Kidney (tissue), 14 donors: ENCODE data around the gene ADGRD1. TPM values are rescaled to one million over a fixed set of nuclear protein-coding genes. Genes with fewer than 3 reads are reported as not detected.
A peak's percentile ranks its signal among the peaks of the same experiment; 100 is the strongest.

ENCODE experiments used
- DNase-seq, 5 donors: peaks; one replicate each; pipeline ENCODE4 v3.0.0-alpha.2; 2013 to 2020
- FAIRE-seq: peaks from 2 replicates; lab custom pipeline; 2012; peaks lifted over from hg19 to GRCh38; lab: Jason Lieb, UNC
- H3K27ac ChIP-seq, 2 donors: one replicate each; pipeline ENCODE4 v1.7.0; 2013; ENCODE audit warnings: low read depth in 2 of 2, low read length in 2 of 2, inconsistent platforms in 1 of 2
- H3K27me3 ChIP-seq: one replicate; pipeline ENCODE4 v1.7.1; 2013; ENCODE audit warnings: low read length, inconsistent platforms; ENCODE audit not compliant: control insufficient read depth, insufficient read depth
- H3K36me3 ChIP-seq, 3 donors: one replicate each; pipeline versions ENCODE4 v1.7.0 to v1.7.1; 2013; ENCODE audit warnings: low read length in 3 of 3, control low read depth in 1 of 3, inconsistent platforms in 1 of 3; ENCODE audit not compliant: insufficient read depth in 3 of 3, control insufficient read depth in 2 of 3
- H3K4me1 ChIP-seq, 3 donors: one replicate each; pipeline versions ENCODE4 v1.7.0 to v1.7.1; 2013; ENCODE audit warnings: low read length in 3 of 3, inconsistent platforms in 1 of 3, low read depth in 1 of 3; ENCODE audit not compliant: control insufficient read depth in 2 of 3, insufficient read depth in 2 of 3
- H3K4me3 ChIP-seq, 3 donors: one replicate each; pipeline versions ENCODE4 v1.7.0 to v1.8.1; 2013; ENCODE audit warnings: low read length in 3 of 3, control low read depth in 1 of 3, inconsistent platforms in 1 of 3
- H3K9ac ChIP-seq, 3 donors: one replicate each; pipeline versions ENCODE4 v1.7.0 to v1.7.1; 2013; ENCODE audit warnings: low read length in 3 of 3, control low read depth in 1 of 3, inconsistent platforms in 1 of 3
- H3K9me3 ChIP-seq, 3 donors: one replicate each; pipeline versions ENCODE4 v1.7.0 to v1.7.1; 2013; ENCODE audit warnings: low read length in 3 of 3, control low read depth in 1 of 3, inconsistent platforms in 1 of 3; ENCODE audit not compliant: control insufficient read depth in 2 of 3, insufficient read depth in 1 of 3
- CTCF ChIP-seq: IDR thresholded peaks from 3 replicates; pipeline ENCODE4 v1.5.1; 2012; ENCODE audit warnings: mild to moderate bottlenecking, moderate library complexity, borderline replicate concordance; ENCODE audit not compliant: insufficient read depth; ENCODE audit errors: extremely low read depth
- intact Hi-C: fragments of 100-400 bp; cut with DNase I; formaldehyde crosslinking; loops from one replicate; pipeline ENCODE4 v1.11.1; 2022
- polyA plus RNA-seq: library from polyadenylated mRNA; stranded (reverse); fragments of 350-450 nt; fragmentation: Illumina TruSeq; extraction: RNeasy Lipid Tissue Mini Kit (QIAGEN cat#74804); gene quantifications from one replicate; pipeline ENCODE4 v1.2.3, GENCODE V29; 2014; ENCODE audit warnings: low read depth, low replicate concordance; ENCODE audit not compliant: insufficient read depth
- total RNA-seq: library from RNA; stranded (reverse); fragmentation: NEBNext Ultra II Directional; extraction: Animal tissue kit (Norgen Biotek cat#: 25700); gene quantifications from one replicate; pipeline ENCODE4 v1.2.1, GENCODE V29; 2021
- donor health status: control.
- donor health status: control.
- donor health status: control.
- donor health status: control.
- donor health status: control.
- donor health status: DM: yes; HTN: yes; CAD: no.
- donor health status: Normal renal cell carcinoma (clear cell type).

Gene ADGRD1
- total and polyA plus RNA-seq, 2 donors from 2014 or later, result 1.7 to 6.7 TPM

DNA sequence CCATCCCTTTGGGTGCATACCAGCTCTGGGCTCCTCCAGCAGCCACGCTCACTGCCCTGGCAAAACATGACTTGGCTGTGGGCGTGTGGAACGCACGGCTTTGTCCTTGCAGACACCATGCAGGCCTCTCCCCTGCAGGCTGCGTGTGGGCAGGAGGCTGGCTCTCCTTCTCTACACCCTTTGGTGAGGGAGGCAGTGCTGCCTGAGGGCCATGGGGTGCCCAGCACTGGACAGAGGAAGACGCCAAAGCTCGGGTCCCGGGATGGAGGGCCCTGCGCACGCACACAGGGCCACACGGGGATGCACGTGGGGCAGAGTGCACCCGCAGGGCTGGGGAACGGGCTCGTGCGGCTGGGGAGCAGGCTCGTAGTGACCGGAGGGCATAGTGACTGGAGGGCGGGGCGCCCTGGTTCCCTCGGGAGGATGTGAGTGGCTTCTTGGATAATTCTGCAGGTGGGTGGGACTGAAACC, 89.7 kb downstream of the ADGRD1 start:
- H3K27ac ChIP-seq, result no peak overlapping the region
- H3K27me3 ChIP-seq, result no peaks in the 10 kb centered on the region
- no peaks in the 10 kb centered on the region for H3K36me3 ChIP-seq
- no peak overlapping the region for H3K9ac ChIP-seq
- H3K9me3 ChIP-seq, result no peaks in the 10 kb centered on the region
- no peak for TF ChIP-seq CTCF
- FAIRE-seq, result no peak
- DNase-seq, result peak in 1 of 5 donors; percentile 54
- no peak overlapping the region for H3K4me3 ChIP-seq
- intact Hi-C loops, result no loop called here
- H3K4me1 ChIP-seq, result no peaks in the 10 kb centered on the region

DNA sequence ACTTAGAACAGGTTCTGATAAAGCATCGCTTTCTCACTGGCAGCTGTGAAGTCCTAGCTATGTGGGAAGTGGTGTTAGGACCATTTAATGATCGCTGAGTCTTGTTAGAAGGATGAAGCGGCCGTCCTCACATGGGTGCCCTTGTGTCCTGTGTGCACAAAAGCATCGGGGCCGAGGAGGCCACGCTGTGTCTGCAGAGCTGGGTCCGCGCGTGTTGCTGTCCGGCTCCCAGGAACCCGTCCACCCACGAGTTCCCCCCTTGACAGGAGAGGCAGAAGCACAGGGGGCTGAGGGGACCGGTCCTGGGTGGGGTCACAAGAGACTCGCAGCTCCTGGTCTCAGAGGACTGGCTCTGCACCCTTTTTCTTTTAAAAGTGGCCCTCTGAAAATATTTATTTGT, 90.4 kb downstream of the ADGRD1 start:
- Histone ChIP-seq H3K4me1 (no peaks in the 10 kb centered on the region), H3K9ac (no peak overlapping the region), H3K9me3 (no peaks in the 10 kb centered on the region), H3K36me3 (no peaks in the 10 kb centered on the region), H3K27me3 (no peaks in the 10 kb centered on the region), H3K4me3 (no peak overlapping the region), H3K27ac (no peak overlapping the region)
- FAIRE-seq (no peak), DNase-seq (peak in 1 of 5 donors; percentile 56)
- intact Hi-C loops, result no loop called here
- no peak for TF ChIP-seq CTCF

- Histone ChIP-seq H3K4me1 (no peaks in the 10 kb centered on the region), H3K27me3 (no peaks in the 10 kb centered on the region), H3K9me3 (no peaks in the 10 kb centered on the region), H3K9ac (no peak overlapping the region), H3K4me3 (no peak overlapping the region), H3K27ac (no peak overlapping the region), H3K36me3 (no peaks in the 10 kb centered on the region)
- no peak for FAIRE-seq
- TF ChIP-seq CTCF, result no peak
- peak in 1 of 5 donors; percentile 68 for DNase-seq
- intact Hi-C loops, result no loop called here
These were observed 91.2 kb downstream of the ADGRD1 start for GRCh38 chr12:131044760-131045381.
